HCEC 1CT (cell line): ENCODE data around the gene RPS2.

ENCODE experiments used
- DNase-seq: peaks from one replicate; pipeline ENCODE4 v3.0.0-alpha.2; 2017

Gene RPS2

DNA sequence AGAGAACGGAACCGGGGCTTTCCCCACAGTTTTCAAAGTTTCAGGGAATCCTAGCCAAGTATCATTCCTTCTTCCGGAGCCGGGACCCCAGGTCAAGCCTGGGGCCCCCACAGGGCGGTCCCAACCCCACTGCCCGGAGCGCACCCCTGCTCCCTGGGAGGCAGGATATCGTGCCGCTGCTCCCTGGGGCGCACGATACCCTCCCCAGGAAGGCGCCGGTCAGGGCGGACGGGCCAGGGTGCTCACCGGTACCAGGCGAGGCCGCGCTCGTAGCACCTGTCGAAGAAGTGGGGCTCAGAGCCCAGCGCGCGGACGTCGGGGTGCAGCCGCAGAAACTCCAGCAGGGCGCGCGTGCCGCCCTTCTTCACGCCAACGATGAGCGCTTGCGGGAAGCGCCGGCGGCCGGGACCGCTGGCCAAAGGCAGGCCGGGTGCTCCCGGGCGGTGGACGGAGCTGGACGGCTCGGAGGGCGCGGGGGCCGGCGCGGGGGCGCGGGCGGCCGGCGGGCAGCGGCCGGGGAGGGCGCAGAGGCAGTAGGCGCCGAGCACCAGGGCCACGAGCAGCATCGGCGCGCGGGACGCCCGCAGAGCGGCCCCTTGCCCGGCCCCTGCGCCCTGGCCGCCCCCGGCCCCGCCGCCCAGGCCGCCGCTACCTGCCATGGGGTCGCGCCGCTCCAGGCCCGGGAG, 46.8 kb downstream of the RPS2 start:
- DNase-seq: no peak

DNA sequence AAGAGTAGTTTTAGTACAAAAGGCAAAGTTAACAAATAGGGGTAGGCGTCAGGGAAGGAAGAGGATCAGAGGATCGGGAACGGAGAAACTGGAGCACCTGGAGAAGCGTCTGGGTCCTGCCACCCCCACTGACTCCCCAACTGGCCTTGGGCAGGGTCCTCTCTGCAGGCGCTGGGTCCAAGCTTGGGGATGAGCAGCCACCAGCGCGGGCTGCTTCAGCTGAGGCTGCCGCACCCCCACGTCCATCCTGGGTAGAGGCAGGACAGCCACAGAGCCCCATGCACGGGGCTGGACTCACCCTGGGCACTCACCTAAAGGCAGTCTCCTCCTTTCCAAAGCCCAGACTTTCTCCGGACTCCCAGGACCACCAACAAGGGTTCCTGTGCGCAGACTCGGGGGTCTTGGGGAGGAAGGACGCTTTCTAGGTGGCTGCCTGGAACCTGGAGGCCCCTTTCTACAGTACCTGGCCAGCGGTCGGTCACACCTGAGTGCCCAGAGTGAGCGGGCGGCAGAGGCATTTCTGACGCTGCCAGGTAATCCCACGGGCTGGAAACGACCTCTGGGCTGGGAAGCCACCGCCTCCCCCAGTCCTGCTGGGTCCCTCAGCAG, 47.5 kb downstream of the RPS2 start:
- DNase-seq: no peak

DNA sequence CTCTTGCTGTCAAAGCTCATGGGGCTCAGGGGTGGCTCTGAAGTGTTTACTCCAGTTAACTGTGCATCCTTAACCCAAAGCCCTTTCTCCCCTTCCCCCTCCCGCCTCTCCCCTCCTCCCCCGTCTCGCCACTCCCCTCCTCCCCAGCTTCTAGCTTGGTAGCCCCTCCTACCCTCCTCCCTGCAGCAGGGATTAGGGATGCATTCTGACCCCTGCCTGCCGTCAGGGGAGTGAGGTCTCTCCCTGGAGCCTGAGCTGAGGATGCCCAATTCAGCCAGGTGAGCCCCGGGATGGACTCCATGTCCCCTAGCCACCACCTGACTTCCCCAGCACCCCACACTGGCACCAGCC, 48.0 kb downstream of the RPS2 start:
- DNase-seq: no peak

DNA sequence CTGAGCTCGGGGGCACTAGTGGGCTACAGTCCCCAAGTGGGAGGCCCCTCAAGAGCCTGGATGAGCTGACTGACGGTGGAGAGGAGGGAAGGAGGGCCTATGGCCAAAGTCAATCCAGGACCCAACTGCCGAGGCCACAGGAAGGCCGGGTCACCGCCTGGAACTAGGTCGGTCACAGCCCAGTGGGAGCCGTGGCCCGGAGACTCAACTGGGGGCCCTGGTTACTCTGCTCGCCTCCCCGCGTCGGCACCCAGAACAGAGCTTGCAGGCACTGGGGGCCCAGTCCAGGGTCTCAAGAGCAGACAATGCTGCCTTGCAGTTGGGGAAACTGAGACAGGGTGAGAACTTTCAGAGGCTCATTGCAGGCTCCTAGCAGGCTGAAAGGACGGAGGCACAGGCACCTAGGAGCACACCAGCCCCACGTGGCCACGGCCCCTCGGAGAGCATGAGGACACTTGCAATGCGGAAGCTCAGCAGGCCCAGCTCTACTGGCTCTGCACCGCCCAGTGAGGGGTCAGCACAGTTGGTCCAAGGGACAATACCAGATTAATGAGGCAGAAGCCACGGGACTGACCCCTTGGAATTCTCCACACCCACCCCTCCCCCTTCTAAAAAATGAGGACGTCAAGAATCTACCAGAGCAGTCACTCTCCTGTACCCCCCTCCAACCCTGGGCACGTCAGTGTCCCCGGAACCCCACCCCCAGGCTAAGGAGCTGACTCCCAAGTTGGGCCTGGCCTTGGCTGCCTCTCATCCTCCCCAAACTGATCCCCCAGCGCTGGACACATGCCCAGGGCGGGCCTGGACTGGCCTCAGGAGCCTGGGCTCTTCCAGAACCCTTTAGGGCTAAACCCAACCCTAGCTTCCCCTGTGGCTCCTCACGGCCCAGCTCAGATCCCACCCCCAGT, 48.6 kb downstream of the RPS2 start:
- no peak for DNase-seq

DNA sequence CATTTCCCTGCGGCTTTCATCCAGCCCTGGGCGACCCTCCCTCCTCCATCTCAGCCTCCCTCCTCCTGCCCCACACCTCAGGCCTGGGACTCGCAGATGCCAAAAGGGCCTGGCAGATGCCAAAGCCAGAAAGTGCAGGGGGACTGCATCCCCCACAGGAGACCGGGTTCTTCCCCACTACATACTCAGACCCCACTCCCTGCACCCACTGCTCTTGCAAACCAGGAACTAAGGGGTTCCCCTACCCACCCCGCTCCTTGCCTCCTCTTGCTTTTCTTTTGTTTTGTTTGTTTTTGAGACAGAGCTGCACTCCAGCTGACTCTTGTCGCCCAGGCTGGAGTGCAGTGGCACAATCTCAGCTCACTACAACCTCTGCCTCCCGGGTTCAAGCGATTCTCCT, 49.6 kb downstream of the RPS2 start:
- no peak for DNase-seq

DNA sequence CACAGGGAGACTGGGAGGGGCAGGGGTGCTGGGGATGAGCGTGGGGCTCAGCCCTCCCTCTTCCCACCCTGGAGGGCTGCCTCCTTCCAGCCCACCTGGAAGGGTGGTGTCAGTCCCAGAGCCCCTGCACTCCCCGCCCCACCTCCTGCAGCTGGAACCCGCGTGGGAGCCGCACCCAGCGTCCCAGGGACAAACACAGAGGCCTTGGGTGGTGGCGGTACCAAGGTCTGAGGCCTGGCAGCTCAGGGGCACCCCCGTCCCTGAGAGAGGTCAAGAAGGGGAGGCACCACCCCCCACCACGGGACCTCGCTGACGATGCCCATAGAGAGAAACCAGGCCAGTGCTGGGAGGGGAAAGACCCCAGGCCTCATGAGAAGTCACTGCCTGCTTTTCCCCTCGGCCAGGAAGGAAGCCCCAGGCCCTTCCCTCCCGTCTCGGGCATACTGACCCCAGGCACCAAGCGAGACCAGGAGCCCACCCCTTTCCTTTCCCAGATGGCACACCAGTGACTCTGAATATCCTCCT, 50.5 kb downstream of the RPS2 start:
- no peak for DNase-seq

DNA sequence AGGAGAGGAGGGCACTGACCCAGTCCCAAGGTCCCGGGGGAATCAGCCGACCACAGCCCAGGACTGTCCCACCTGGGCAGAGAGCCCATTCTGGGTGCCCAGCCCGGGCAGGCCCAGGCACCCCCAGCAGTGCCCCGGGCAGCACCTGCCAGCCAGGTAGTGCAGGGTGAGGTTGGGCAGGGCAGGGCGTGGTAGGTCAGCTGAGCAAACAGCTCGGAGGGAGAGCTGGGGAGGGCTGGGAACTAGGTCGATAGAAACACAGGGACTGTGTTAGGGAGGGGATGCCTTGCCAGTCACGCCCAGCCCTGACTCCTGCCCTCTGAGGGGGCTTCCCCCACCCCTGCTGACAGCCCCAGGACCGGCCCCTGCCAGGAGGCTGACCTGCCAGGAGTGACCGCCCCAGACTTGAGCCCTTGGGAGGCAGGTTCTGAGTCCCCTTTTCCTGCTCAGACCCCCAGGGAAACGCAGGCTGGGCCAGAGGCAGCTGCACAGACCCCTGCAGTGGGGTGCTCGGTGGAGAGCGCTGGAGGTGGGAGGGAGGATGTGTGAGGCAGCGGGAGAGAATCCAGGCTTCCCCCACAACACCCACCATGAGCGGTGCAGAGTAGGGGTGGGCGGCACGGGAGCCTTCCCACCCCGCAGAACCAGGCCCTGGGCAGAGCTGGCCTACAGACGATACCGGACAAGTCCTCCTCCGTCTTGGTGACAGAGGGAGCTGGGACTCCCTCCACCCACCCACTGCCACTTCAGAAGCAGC, 51.1 kb downstream of the RPS2 start:
- DNase-seq: no peak

DNA sequence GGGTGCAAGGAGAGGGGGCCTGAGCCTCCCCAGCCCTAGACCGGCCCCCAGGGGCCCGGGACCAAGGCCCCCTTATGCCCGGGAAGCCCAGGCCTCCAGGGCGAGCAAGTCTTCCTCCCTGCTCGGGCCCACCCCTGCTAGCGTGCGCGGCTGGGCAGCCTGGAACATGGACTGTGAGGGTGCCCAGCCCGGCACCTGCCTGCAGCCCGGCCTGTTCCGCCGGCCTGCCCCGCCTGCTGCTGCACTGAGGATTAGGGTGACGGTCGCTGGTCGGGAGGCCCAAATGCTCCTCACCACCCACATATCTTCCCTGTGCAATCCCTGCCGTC, 52.4 kb downstream of the RPS2 start:
- DNase-seq: no peak
